Gastrocnemius medialis (tissue), 4 donors: ENCODE measurements around the gene RPL31.

Experiments
- CTCF ChIP-seq, 5 experiments: fragments of 450-650 bp in 3 of 5; fragments of 200-600 bp in 2 of 5; sonication (generic) in 2 of 5; IDR thresholded peaks in 4 of 5; conservative IDR thresholded peaks in 1 of 5; 1 replicate in 4 of 5; 2 replicates in 1 of 5; pipeline ENCODE4 v1.5.1; 2016 to 2019; ENCODE audit warnings: antibody characterized with exemption in 5 of 5, mild to moderate bottlenecking in 3 of 5, moderate library complexity in 3 of 5
- POLR2A ChIP-seq, 2 donors: fragments of 450-650 bp; IDR thresholded peaks; one replicate each; pipeline ENCODE4 v1.6.1; 2017; ENCODE audit warnings: antibody characterized with exemption in 2 of 2, mild to moderate bottlenecking in 2 of 2, moderate library complexity in 2 of 2

GRCh38 chr2:100964681-100965169, 37.4 kb upstream of the RPL31 start:
- TF ChIP-seq POLR2A (IDR thresholded peaks at IDR 0.05) (no peak), CTCF (IDR thresholded peaks at IDR 0.05 in 4 of 5, conservative IDR thresholded peaks at IDR 0.05 in 1 of 5) (no peak)
